GM12875 (cell line): Measurements from ENCODE around the gene ZNF664.

Source experiments
- H3K4me3 ChIP-seq: one replicate; pipeline ENCODE4 v1.5.1; 2011; ENCODE audit warnings: low read depth, low read length, control low read depth
- TF ChIP-seq, protein P1 (sequence below): IDR thresholded peaks from 2 replicates; pipeline ENCODE4 v1.5.1; 2011; ENCODE audit warnings: low read depth, mild to moderate bottlenecking, control low read depth, inconsistent platforms, low read length, moderate library complexity, borderline replicate concordance; ENCODE audit not compliant: insufficient read depth

Gene ZNF664

DNA sequence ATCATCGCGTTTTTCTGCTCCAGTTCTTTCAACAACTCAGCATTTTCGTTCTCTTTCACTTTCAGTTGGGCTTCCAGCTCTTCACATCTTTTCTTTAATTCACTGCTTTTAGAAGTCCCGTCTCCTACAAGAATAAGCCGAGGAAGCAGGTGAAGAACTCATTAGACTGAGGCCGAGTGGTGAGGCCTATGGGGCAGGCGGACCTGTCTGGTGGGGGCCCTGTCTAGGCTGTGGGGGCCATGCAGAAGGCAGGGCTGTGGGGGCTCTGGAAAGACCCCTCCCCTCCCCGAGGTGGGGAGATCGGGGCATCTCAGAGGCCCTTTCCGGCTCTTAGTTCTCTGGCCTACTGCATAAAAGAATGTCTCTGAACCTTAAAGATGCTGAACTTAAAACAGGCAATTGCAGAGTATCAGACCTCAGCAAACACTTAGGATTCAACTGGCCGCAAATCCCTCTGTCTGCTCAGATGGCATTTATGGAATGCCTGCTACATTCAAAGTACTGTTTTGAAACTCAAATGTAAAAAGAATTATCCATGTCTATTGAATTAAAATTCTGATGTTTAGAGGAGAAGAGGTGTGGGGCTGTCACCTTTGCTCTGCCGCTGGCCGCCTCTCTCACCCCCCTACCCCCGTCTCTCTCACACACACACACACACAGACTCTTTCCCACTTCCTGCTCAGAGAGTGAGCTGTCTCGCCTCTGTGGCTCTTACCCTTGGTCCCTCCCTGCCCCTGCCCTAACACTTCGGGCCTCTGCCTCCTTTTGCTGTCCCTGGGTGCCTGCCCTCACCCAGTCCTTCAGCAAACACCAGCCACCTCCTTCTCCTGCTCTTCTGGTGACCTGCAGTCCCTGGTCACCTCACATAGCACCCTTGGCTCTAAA lies 35.1 kb upstream of the ZNF664 start:
- TF ChIP-seq, protein P1, sequence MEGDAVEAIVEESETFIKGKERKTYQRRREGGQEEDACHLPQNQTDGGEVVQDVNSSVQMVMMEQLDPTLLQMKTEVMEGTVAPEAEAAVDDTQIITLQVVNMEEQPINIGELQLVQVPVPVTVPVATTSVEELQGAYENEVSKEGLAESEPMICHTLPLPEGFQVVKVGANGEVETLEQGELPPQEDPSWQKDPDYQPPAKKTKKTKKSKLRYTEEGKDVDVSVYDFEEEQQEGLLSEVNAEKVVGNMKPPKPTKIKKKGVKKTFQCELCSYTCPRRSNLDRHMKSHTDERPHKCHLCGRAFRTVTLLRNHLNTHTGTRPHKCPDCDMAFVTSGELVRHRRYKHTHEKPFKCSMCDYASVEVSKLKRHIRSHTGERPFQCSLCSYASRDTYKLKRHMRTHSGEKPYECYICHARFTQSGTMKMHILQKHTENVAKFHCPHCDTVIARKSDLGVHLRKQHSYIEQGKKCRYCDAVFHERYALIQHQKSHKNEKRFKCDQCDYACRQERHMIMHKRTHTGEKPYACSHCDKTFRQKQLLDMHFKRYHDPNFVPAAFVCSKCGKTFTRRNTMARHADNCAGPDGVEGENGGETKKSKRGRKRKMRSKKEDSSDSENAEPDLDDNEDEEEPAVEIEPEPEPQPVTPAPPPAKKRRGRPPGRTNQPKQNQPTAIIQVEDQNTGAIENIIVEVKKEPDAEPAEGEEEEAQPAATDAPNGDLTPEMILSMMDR = no peak
- no peak overlapping the region for H3K4me3 ChIP-seq

DNA sequence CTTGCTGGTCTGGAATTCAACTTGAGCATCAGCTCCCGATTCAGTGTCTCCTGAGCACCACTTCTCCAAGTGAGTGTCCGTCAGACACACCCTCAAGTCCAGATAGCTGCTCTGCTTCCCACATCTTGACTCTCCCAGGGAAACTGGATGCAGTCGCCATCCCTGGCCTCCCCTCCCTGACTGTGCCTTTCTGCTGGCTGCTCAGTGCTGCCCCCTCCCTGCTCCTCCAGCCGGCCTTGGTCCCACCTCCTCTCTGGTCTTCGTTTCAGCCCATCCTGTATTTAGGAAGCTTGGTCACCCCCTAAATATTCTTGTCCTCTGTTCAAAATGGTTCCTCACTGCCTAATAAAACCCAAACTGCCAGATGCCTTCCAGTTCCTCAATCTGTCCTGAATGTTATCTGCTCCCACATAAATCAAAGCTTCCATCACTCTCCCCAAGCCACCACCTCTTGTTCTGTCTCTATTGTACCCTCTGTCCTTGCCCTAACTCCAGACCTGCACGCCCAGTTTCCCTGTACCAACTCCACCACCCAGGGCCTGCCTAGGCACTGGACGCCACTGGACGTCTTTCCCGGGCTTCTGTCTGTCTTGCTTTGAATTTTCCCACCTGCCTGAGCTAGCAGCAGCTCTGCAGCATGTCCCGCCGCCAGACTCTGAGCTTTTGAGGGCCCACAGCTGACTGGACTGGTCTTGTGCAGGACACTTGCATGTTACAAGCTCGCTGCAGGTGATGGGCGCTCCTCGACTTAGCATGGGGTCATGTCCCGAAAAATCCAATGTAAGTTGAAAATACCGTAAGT lies 34.1 kb upstream of the ZNF664 start:
- TF ChIP-seq, protein P1 = peak; percentile 51
- H3K4me3 ChIP-seq = no peak overlapping the region

DNA sequence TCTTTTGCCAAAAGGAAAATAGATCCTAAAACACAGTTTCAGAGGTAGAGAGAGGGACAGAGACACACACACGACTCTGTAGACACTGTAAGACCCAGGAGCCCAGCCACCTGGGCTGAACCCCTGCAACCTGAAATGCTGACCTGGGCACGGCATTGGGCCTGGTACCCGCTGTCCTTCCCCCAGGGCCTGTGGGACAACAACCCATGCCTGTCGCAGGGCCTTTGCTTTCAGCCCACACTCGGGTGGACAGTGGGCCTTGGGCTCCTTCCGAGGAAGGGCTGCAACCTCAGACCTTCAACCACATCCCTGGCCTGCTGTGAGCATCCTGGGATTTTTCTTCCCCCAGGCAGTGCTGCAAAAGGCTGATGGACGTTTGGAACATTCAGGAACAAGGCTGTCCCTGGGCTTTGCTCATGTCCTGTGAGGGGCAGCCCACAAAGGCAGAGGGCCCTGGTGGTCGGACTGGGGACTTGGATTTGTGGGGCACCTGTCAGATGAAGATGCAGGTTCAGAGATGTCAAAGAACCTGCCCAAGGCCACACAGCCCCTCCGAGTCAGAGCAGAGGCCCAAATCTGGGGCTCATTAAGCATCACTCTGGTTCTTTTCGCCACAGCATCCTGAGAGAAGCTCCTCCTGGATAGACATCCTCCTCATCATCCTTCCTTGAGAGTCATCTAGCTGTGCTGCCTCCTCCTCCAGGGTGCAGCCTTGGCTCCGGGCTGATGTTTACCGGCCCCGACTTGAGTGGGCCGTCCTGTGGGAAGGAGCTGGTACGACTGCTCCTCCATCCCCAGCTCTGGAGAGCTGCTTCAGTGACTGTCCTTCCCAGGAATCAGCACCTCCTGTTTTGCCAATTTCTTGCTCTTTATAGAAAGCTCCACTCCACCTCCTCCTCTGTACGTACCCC lies 33.0 kb upstream of the ZNF664 start:
- no peak overlapping the region for H3K4me3 ChIP-seq
- TF ChIP-seq, protein P1 = no peak

DNA sequence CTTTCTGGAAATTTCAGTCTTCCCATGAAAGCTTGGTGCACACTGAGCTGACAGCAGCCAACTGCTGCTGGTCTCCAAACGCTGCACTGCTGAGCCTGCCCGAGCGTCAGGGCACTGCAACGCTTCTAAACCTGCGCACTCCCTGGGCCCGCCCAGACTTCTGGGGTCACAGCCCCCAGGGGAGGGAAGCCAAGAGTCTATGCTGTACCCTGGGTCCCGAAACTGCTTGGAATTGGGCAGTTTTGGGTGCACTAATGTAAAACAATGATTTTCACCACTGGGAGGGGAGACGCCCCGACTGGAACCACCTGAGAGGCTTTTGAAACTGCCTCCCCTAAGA lies 32.4 kb upstream of the ZNF664 start:
- TF ChIP-seq, protein P1 = no peak
- no peak overlapping the region for H3K4me3 ChIP-seq

DNA sequence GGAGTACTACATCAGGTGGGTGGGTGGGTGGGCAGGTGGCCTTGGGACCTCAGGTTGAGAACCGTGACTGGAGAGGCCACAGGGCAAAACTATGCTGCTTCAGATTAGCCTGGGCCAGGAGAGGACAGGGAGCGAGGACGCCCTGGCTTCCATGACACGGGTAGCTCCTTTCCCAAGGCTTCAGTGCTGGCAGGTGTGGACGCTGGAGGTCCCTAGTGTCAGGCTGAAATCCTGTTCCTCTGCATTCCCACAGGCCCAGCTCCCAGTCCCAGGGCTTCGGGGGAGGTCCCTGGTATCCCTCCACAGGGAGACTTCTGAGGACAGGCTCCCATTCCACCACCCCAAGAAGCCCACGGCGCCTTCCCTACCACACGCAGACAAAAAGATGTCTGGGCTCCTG lies 32.0 kb upstream of the ZNF664 start:
- TF ChIP-seq, protein P1 = no peak
- no peak overlapping the region for H3K4me3 ChIP-seq

DNA sequence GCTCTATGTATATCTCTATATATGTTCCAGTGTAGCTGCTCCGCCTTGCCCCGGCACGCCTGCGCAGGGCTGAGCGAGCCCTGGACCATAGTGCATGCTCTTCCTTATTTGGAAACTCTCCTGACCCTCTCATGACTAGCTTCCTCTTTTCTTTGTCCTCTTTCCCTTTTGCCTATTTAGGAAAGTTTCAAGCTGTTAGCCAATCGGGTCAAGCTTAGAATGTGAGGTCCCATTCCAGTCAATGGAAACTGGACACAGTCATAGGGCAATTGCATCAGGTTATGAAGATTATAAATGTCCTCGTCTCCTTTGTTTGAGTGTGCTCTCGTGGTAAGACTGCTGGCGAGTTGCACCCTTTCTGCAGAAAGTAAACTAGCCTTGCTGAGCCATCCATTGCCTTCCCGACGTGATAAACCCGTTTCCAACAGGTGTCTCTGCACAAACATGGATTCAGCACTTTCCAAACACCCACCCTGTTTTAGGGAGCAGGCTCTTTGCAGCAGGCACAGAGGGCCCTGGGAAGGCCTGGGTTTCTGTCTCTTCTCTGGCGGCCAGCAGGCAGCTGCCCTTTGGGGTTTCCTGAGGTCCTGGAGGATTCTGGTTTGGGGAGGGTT lies 31.3 kb upstream of the ZNF664 start:
- TF ChIP-seq, protein P1 = no peak
- H3K4me3 ChIP-seq = no peak overlapping the region
